Measurements from ENCODE around the gene MATR3. TPM values are rescaled to one million over a fixed set of nuclear protein-coding genes. Genes with fewer than 3 reads are reported as not detected.

Gene MATR3
- polyA plus RNA-seq, 3 donors, result 61.8 to 174 (median 137) TPM

DNA sequence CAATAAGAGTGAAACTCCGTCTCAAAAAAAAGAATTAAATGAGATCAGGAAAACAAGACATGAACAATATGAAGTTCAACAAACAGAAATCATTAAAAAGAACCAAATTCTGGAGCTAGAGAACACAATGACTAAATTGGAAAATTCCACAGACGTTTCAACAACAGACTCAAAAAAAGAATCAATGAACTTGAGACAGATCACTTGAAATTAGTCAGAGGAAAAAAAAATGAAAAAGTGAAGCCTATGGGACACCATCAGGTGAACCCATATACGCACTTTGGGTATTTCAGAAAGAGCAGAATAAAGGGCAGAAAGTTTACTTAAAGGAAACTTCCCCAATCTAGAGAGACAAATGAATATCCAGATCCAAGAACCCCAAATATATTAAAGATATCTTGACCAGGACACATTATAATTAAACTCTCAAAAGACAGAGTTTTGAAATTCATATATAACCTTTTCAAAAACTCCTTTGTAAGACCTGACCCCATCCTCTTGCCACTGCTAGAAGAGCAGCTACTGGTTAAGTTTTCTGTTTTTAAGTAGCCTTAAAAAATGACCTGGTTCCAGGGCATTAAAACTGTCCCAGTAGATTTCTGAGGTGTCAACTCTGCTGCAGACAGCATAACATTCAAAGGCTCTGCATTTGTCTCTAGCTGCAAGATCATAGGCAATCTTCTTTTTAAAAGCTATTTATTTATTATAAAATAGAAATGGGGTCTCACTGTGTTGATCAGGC, 7.7 kb upstream of the MATR3 start:
- intact Hi-C loops (cut with micrococcal nuclease), result no loop called here

DNA sequence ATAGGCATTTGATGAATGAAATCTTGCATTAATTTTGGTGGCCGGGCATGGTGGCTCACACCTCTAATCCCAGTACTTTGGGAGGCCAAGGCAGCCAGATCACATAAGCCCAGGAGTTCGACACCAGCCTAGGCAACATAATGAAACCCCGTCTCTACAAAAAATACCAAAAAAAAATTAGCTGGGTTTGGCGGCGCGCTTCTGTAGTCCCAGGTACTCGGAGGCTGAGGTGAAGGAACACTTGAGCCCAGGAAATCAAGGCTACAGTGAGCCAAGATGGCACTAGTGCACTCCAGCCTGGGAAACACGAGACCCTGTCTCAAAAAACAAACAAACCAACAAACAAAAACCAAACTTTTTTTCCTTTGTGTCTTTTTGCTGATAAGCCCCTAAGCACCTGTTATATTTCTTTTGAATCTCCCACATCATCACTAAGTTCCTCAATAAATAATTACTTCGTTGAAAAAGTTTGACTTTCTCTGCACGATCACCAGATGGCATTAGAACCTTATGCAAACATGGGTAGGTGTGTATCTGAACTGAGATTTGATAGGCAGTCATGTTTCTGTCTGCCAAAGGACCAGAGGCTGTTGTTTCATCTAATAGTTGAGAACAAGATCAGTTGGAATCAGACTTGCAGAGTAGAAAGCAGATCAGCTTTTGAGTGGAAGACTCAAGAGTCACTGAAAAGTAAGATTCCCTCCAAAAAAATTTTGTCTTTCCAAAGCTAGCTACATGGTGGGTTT, 5.5 kb upstream of the MATR3 start:
- Mint-ChIP-seq H3K9me3 (peaks cover 0 to 2% (median 0%) of the 10 kb centered on the region in 7 donors), H3K36me3 (peaks cover 13 to 18% of the 10 kb centered on the region in 2 donors), H3K4me1 (peaks cover 8% of the 10 kb centered on the region), H3K27ac (peak overlapping the region in 1 of 7 donors; percentile 50), H3K4me3 (no peak overlapping the region), H3K27me3 (ENCODE audit: low read depth in 3 of 3) (peaks cover 0 to 2% (median 0%) of the 10 kb centered on the region in 3 donors)
- 89% methylated on average over 8 of the region's 10 CpGs for WGBS (ENCODE audit: insufficient coverage)
- no peaks in the 10 kb centered on the region for H3K9me3 ChIP-seq (replicated peaks in 1 of 2; ENCODE audit: control insufficient read depth in 1 of 2, insufficient read depth in 1 of 2, low read length in 2 of 2)
- no peak overlapping the region for H3K4me3 ChIP-seq (replicated peaks in 1 of 3; ENCODE audit: low read depth in 2 of 3, low read length in 3 of 3)
- TF ChIP-seq, protein P1, sequence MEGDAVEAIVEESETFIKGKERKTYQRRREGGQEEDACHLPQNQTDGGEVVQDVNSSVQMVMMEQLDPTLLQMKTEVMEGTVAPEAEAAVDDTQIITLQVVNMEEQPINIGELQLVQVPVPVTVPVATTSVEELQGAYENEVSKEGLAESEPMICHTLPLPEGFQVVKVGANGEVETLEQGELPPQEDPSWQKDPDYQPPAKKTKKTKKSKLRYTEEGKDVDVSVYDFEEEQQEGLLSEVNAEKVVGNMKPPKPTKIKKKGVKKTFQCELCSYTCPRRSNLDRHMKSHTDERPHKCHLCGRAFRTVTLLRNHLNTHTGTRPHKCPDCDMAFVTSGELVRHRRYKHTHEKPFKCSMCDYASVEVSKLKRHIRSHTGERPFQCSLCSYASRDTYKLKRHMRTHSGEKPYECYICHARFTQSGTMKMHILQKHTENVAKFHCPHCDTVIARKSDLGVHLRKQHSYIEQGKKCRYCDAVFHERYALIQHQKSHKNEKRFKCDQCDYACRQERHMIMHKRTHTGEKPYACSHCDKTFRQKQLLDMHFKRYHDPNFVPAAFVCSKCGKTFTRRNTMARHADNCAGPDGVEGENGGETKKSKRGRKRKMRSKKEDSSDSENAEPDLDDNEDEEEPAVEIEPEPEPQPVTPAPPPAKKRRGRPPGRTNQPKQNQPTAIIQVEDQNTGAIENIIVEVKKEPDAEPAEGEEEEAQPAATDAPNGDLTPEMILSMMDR (IDR thresholded peaks at IDR 0.05), result no peak
- H2AFZ ChIP-seq (ENCODE audit: insufficient read depth, low read depth, low read length, poor library complexity, severe bottlenecking), result no peak overlapping the region
- intact Hi-C loops (cut with micrococcal nuclease), result no loop called here
- H3K4me1 ChIP-seq (ENCODE audit: control insufficient read depth in 1 of 2, insufficient read depth in 2 of 2, low read length in 2 of 2), result peaks cover 4% of the 10 kb centered on the region in 2 donors
- H3K36me3 ChIP-seq (replicated peaks in 1 of 2; ENCODE audit: control insufficient read depth in 1 of 2, insufficient read depth in 2 of 2, low read length in 2 of 2), result peaks cover 10 to 20% of the 10 kb centered on the region in 2 donors
- H3K27ac ChIP-seq (ENCODE audit: low read depth in 1 of 2, low read length in 2 of 2), result no peak overlapping the region
- H3K79me2 ChIP-seq (ENCODE audit: insufficient read depth, low read length), result peaks cover 5% of the 10 kb centered on the region
- no peak overlapping the region for H3K9ac ChIP-seq (ENCODE audit: insufficient read depth, low read length, poor library complexity, severe bottlenecking)
- H3K4me2 ChIP-seq (replicated peaks; ENCODE audit: extremely low read depth, low read length, poor library complexity, severe bottlenecking), result no peak overlapping the region
- no peaks in the 10 kb centered on the region for H4K20me1 ChIP-seq (ENCODE audit: insufficient read depth, low read length)
- DNase-seq, result no peak
- no peaks in the 10 kb centered on the region for H3K27me3 ChIP-seq (ENCODE audit: control insufficient read depth in 2 of 2, insufficient read depth in 2 of 2, low read length in 2 of 2)

More for the DNA sequence above, 7.7 kb upstream of the MATR3 start:
- no peaks in the 10 kb centered on the region for H3K27me3 ChIP-seq (ENCODE audit: control insufficient read depth in 2 of 2, insufficient read depth in 2 of 2, low read length in 2 of 2)
- no peaks in the 10 kb centered on the region for H3K9me3 ChIP-seq (replicated peaks in 1 of 2; ENCODE audit: control insufficient read depth in 1 of 2, insufficient read depth in 1 of 2, low read length in 2 of 2)
- H3K4me3 ChIP-seq (replicated peaks in 1 of 3; ENCODE audit: low read depth in 2 of 3, low read length in 3 of 3), result no peak overlapping the region
- peaks cover 22 to 25% of the 10 kb centered on the region in 2 donors for H3K36me3 Mint-ChIP-seq
- no peak overlapping the region for H2AFZ ChIP-seq (ENCODE audit: insufficient read depth, low read depth, low read length, poor library complexity, severe bottlenecking)
- peaks cover 0 to 2% (median 0%) of the 10 kb centered on the region in 3 donors for H3K27me3 Mint-ChIP-seq (ENCODE audit: low read depth in 3 of 3)
- TF ChIP-seq, protein P1 (IDR thresholded peaks at IDR 0.05), result no peak
- H3K27ac Mint-ChIP-seq, result peak overlapping the region in 1 of 7 donors; percentile 1
- no peak overlapping the region for H3K4me3 Mint-ChIP-seq
- WGBS (ENCODE audit: insufficient coverage), result no CpG with 5 or more reads among the region's 3 CpGs
- H3K4me2 ChIP-seq (replicated peaks; ENCODE audit: extremely low read depth, low read length, poor library complexity, severe bottlenecking), result no peak overlapping the region
- H3K4me1 ChIP-seq (ENCODE audit: control insufficient read depth in 1 of 2, insufficient read depth in 2 of 2, low read length in 2 of 2), result no peaks in the 10 kb centered on the region
- no peaks in the 10 kb centered on the region for H3K79me2 ChIP-seq (ENCODE audit: insufficient read depth, low read length)
- H3K27ac ChIP-seq (ENCODE audit: low read depth in 1 of 2, low read length in 2 of 2), result no peak overlapping the region
- no peak overlapping the region for H3K9ac ChIP-seq (ENCODE audit: insufficient read depth, low read length, poor library complexity, severe bottlenecking)
- H3K4me1 Mint-ChIP-seq, result peaks cover 5% of the 10 kb centered on the region
- peaks cover 0 to 2% (median 0%) of the 10 kb centered on the region in 7 donors for H3K9me3 Mint-ChIP-seq
- no peaks in the 10 kb centered on the region for H4K20me1 ChIP-seq (ENCODE audit: insufficient read depth, low read length)
- DNase-seq, result no peak
- peaks cover 18 to 31% of the 10 kb centered on the region in 2 donors for H3K36me3 ChIP-seq (replicated peaks in 1 of 2; ENCODE audit: control insufficient read depth in 1 of 2, insufficient read depth in 2 of 2, low read length in 2 of 2)

All from CD14-positive monocyte (primary cell).